ENCODE results near the gene FAM98C. TPM values are rescaled to one million over a fixed set of nuclear protein-coding genes. Genes with fewer than 3 reads are reported as not detected.
"Not testable (repeated sequence)": the region's sequence is repeated elsewhere in the genome, so short reads cannot be mapped to it uniquely, and the experiment has no call there.

The FAM98C gene
- total and polyA plus RNA-seq, 2 donors (not counting 1 experiment from before 2014, with no cell fraction given) = 44.1 to 73.5 TPM

DNA sequence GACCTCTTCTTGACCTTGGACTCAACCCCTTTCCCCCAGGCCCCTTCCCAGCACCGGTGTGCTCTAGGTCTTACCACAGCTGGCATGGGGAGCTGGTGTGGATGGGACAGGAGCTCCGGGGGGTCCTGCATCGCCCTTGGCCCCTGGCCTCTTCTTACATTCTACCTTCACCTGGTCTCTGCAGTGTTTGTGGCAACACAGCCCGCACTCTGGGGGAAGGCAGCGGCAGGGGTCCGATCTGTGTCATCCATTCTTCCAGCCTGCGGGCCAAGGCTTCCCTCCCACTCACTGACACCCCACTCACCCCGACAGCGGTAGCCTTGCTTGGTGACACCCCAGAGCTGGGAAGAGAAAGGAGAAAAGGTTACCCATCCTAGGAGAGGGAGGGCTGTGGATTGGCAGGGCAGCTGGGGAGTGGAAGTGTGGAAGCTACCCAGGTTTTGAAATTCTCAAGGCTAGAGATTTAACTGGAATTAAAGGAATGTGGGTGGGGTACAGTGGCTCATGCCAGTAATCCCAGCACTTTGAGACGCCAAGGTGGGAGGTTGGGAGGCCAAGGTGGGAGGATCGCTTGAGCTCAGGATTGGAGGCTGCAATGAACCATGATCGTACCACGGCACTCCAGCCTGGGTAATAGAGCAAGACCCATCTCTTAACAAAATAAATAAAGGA, 8.3 kb downstream of the FAM98C start:
- H3K27ac ChIP-seq (ENCODE audit: low read length in 2 of 2) = no peak overlapping the region
- H3K4me1 Mint-ChIP-seq = no peaks in the 10 kb centered on the region
- no peak overlapping the region for H3K4me3 Mint-ChIP-seq
- H3K36me3 ChIP-seq (replicated peaks in 1 of 2; ENCODE audit: control extremely low read depth in 1 of 2, control insufficient read depth in 1 of 2, extremely low read depth in 1 of 2, insufficient read depth in 2 of 2, low read length in 1 of 2) = peaks cover 2 to 14% of the 10 kb centered on the region in 2 experiments
- ChIA-PET CTCF (interaction anchor here (0.6 kb wide), 1 partner anchor 223 kb away, joined by 3 read pairs; no protein-coding TSS in a partner anchor), POLR2A (interaction anchor here (1.3 kb wide), 1 partner anchor 9 kb away, joined by 4 read pairs; the partner anchor contains the start of gene FAM98C)
- H3K4me2 ChIP-seq (replicated peaks; ENCODE audit: low read depth, low read length, poor library complexity, severe bottlenecking) = no peak overlapping the region
- no peak for TF ChIP-seq CTCF (IDR thresholded peaks at IDR 0.05)
- TF ChIP-seq EZH2 (IDR thresholded peaks at IDR 0.05; ENCODE audit: borderline replicate concordance, insufficient read depth, low read depth, low read length, poor library complexity, severe bottlenecking) = no peak
- 100% methylated on average over 1 of the region's 13 CpGs for WGBS (ENCODE audit: insufficient coverage)
- no peak overlapping the region for H3K4me3 ChIP-seq (ENCODE audit: control extremely low read depth in 1 of 5, extremely low read depth in 1 of 5, insufficient read depth in 1 of 5, low read depth in 2 of 5, low read length in 4 of 5)
- H3K9me3 Mint-ChIP-seq (ENCODE audit: insufficient read depth) = no peaks in the 10 kb centered on the region
- H3K4me1 ChIP-seq (ENCODE audit: control insufficient read depth in 2 of 2, insufficient read depth in 2 of 2, low read length in 2 of 2) = no peaks in the 10 kb centered on the region
- DNase-seq = no peak
- no peaks in the 10 kb centered on the region for H3K27me3 Mint-ChIP-seq
- no peaks in the 10 kb centered on the region for H3K9me3 ChIP-seq (ENCODE audit: control extremely low read depth in 1 of 3, control insufficient read depth in 2 of 3, insufficient read depth in 1 of 3, low read length in 2 of 3)
- no peaks in the 10 kb centered on the region for H3K79me2 ChIP-seq (ENCODE audit: control insufficient read depth, insufficient read depth, low read length)
- no peak overlapping the region for H3K9ac ChIP-seq (ENCODE audit: low read length)
- no peak for ATAC-seq (ENCODE audit: low read depth)
- intact Hi-C loops (cut with micrococcal nuclease) = no loop called here
- no peak overlapping the region for H2AFZ ChIP-seq (ENCODE audit: insufficient read depth, low read depth, low read length, poor library complexity, severe bottlenecking)
- no peaks in the 10 kb centered on the region for H4K20me1 ChIP-seq (ENCODE audit: control insufficient read depth, insufficient read depth, low read length, poor library complexity, severe bottlenecking)
- H3K27me3 ChIP-seq (replicated peaks in 1 of 4; ENCODE audit: control extremely low read depth in 1 of 4, control insufficient read depth in 3 of 4, insufficient read depth in 4 of 4, low read length in 3 of 4) = no peaks in the 10 kb centered on the region
- H3K27ac Mint-ChIP-seq = no peak overlapping the region

GRCh38 chr19:38411898-38412297, 9.0 kb downstream of the FAM98C start:
- ATAC-seq (ENCODE audit: low read depth); H2AFZ ChIP-seq (ENCODE audit: insufficient read depth, low read depth, low read length, poor library complexity, severe bottlenecking); H3K4me1 ChIP-seq (ENCODE audit: control insufficient read depth in 2 of 2, insufficient read depth in 2 of 2, low read length in 2 of 2); H3K27ac ChIP-seq (ENCODE audit: low read length in 2 of 2); H3K27ac Mint-ChIP-seq; H3K36me3 ChIP-seq (replicated peaks in 1 of 2; ENCODE audit: control extremely low read depth in 1 of 2, control insufficient read depth in 1 of 2, extremely low read depth in 1 of 2, insufficient read depth in 2 of 2, low read length in 1 of 2); intact Hi-C loops (cut with micrococcal nuclease); H3K4me1 Mint-ChIP-seq; H3K9ac ChIP-seq (ENCODE audit: low read length); H3K4me3 Mint-ChIP-seq; H3K4me2 ChIP-seq (replicated peaks; ENCODE audit: low read depth, low read length, poor library complexity, severe bottlenecking); DNase-seq; H3K27me3 Mint-ChIP-seq; H4K20me1 ChIP-seq (ENCODE audit: control insufficient read depth, insufficient read depth, low read length, poor library complexity, severe bottlenecking); H3K27me3 ChIP-seq (replicated peaks in 1 of 4; ENCODE audit: control extremely low read depth in 1 of 4, control insufficient read depth in 3 of 4, insufficient read depth in 4 of 4, low read length in 3 of 4); H3K79me2 ChIP-seq (ENCODE audit: control insufficient read depth, insufficient read depth, low read length); H3K9me3 Mint-ChIP-seq (ENCODE audit: insufficient read depth); H3K9me3 ChIP-seq (ENCODE audit: control extremely low read depth in 1 of 3, control insufficient read depth in 2 of 3, insufficient read depth in 1 of 3, low read length in 2 of 3); H3K4me3 ChIP-seq (ENCODE audit: control extremely low read depth in 1 of 5, extremely low read depth in 1 of 5, insufficient read depth in 1 of 5, low read depth in 2 of 5, low read length in 4 of 5): not testable (repeated sequence)
- ChIA-PET CTCF (interaction anchor here (0.6 kb wide), 1 partner anchor 222 kb away, joined by 3 read pairs; no protein-coding TSS in a partner anchor), POLR2A (interaction anchor here (1.3 kb wide), 1 partner anchor 9 kb away, joined by 4 read pairs; the partner anchor contains the start of gene FAM98C)
- WGBS (ENCODE audit: insufficient coverage) = 100% methylated on average over 5 of the region's 5 CpGs

All from B cell (primary cell).